Measurements from ENCODE around the gene FNDC5. TPM values are rescaled to one million over a fixed set of nuclear protein-coding genes. Genes with fewer than 3 reads are reported as not detected.

Gene FNDC5
- total and polyA plus RNA-seq, 9 of the 15 experiments (the other 6 are each of a cell fraction or from before 2014, with no cell fraction given): 0.06 to 2.1 (median 0.22) TPM

DNA sequence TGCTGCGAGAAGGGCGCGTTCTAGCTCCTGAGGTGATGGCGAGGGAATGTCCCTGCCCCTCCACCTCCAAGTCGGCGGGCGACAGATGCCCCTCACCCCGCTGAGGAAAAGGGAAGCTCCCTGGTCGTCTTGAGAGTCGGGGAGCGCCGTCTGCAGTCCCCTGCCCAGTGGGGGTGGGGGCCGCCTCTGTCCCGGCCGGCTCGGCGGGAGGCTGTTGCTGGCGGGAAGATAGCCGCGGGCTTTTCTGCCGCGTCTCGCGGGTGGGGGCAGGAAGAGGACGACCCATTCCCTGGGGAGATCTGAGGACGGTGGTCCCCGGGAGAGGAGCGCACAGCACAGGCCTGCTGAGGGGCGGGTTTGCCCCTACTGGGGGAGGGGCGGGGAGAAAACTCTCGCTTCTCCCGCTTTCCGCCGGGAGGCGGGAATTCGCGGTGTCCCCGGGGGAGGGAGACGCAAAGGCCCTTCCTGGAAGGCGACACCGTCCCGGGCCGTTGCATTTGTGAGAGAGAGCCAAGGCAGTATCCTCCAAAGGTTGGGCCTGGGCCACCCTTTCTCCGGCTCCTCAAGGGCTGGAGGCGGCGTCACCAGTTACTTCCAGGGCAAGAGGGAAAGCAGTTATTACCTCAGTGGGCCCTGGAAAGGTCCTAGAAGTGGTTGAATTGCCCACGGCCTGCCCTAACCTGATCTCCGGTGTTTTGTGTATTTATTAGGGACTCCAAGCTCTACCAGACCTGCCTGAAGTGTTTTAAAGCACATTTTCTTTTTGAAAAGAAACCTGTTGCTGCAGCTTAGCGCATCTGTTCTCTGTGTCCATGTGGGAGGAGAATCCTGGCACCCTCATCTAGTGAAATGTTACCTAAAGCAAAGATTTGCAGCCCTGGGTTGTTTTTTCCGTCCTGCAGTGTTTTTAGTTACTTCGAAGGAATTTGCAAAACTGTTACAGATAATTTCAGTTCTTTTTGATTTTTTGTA lies 52.6 kb downstream of the FNDC5 start (continued):
- TF ChIP-seq ZNF263 (CRISPR knock-in tag; IDR thresholded peaks at IDR 0.05; ENCODE audit: borderline replicate concordance) (peak; percentile 61; the same call in 1 of the 2 replicates), RHOXF2B (CRISPR knock-in tag; conservative IDR thresholded peaks at IDR 0.05) (no peak), MYC (IDR thresholded peaks at IDR 0.05; ENCODE audit: low read depth, low read length) (peak; percentile 59; the same call in 1 of the 2 replicates), MYC (CRISPR knock-in tag; IDR thresholded peaks at IDR 0.05; ENCODE audit: borderline replicate concordance, low read depth) (no peak; the same call in 1 of the 2 replicates), NBN (IDR thresholded peaks at IDR 0.05; ENCODE audit: low read depth) (peak; percentile 26; the same call in 1 of the 2 replicates), ZNF707 (CRISPR knock-in tag; conservative IDR thresholded peaks at IDR 0.05) (no peak), KDM4B (IDR thresholded peaks at IDR 0.05; ENCODE audit: borderline replicate concordance in 2 of 2, low read depth in 1 of 2) (peak in 1 of 2 experiments; percentile 91; a peak in 1 of 4 replicates), MXI1 (IDR thresholded peaks at IDR 0.05; ENCODE audit: low read depth, low read length) (0 out of 2 replicates have a peak, but pooled peaks have one; percentile 8), TEAD1 (CRISPR knock-in tag; IDR thresholded peaks at IDR 0.05) (0 out of 4 replicates have a peak, but pooled peaks of 1 of the 2 experiments have one; percentile 10), NUFIP1 (IDR thresholded peaks at IDR 0.05; ENCODE audit: partially characterized antibody) (no peak), RFX5 (IDR thresholded peaks at IDR 0.05; ENCODE audit: low read depth, low read length) (peak; percentile 64; the same call in 1 of the 2 replicates), E2F3 (CRISPR knock-in tag; IDR thresholded peaks at IDR 0.05) (peak; percentile 89; the same call in 1 of the 2 replicates), GATAD2B (IDR thresholded peaks at IDR 0.05; ENCODE audit: borderline replicate concordance) (no peak), ZC3H8 (IDR thresholded peaks at IDR 0.05) (no peak), YY1 (IDR thresholded peaks at IDR 0.05; ENCODE audit: borderline replicate concordance in 1 of 3, control insufficient read depth in 1 of 3, extremely low read depth in 1 of 3, insufficient read depth in 3 of 3, insufficient read length in 1 of 3, insufficient replicate concordance in 2 of 3, low read depth in 1 of 3, low read length in 2 of 3) (peak in 1 of 3 experiments; percentile 19), POLR2AphosphoS2 (IDR thresholded peaks at IDR 0.05; ENCODE audit: low read length) (peak; percentile 28; the same call in 1 of the 2 replicates), FOXM1 (IDR thresholded peaks at IDR 0.05; ENCODE audit: low read depth) (no peak), FOXM1 (CRISPR knock-in tag; IDR thresholded peaks at IDR 0.05; ENCODE audit: low read depth) (peak; percentile 41), TCF3 (CRISPR knock-in tag; IDR thresholded peaks at IDR 0.05) (no peak; the same call in 1 of the 2 replicates), KAT7 (CRISPR knock-in tag; IDR thresholded peaks at IDR 0.05; ENCODE audit: borderline replicate concordance) (no peak; the same call in 1 of the 2 replicates), PHF8 (IDR thresholded peaks at IDR 0.05; ENCODE audit: borderline replicate concordance, low read length) (peak; percentile 65), GTF2E2 (tag; IDR thresholded peaks at IDR 0.05) (peak; percentile 6; the same call in 1 of the 2 replicates), NR4A1 (CRISPR knock-in tag; IDR thresholded peaks at IDR 0.05) (no peak; the same call in 1 of the 2 replicates), NR4A1 (tag; IDR thresholded peaks at IDR 0.05) (0 out of 2 replicates have a peak, but pooled peaks have one; percentile 13), SOX6 (IDR thresholded peaks at IDR 0.05) (no peak)
- TF ChIP-seq, protein P1, sequence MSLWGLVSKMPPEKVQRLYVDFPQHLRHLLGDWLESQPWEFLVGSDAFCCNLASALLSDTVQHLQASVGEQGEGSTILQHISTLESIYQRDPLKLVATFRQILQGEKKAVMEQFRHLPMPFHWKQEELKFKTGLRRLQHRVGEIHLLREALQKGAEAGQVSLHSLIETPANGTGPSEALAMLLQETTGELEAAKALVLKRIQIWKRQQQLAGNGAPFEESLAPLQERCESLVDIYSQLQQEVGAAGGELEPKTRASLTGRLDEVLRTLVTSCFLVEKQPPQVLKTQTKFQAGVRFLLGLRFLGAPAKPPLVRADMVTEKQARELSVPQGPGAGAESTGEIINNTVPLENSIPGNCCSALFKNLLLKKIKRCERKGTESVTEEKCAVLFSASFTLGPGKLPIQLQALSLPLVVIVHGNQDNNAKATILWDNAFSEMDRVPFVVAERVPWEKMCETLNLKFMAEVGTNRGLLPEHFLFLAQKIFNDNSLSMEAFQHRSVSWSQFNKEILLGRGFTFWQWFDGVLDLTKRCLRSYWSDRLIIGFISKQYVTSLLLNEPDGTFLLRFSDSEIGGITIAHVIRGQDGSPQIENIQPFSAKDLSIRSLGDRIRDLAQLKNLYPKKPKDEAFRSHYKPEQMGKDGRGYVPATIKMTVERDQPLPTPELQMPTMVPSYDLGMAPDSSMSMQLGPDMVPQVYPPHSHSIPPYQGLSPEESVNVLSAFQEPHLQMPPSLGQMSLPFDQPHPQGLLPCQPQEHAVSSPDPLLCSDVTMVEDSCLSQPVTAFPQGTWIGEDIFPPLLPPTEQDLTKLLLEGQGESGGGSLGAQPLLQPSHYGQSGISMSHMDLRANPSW (CRISPR knock-in tag; IDR thresholded peaks at IDR 0.05): no peak

Measured in K562 (cell line).